Uterus (tissue), 4 donors: ENCODE results near the gene NEK9. TPM values are rescaled to one million over a fixed set of nuclear protein-coding genes. Genes with fewer than 3 reads are reported as not detected.

ENCODE experiments used
- DNase-seq, 2 donors: peaks; one replicate each; pipeline ENCODE4 v3.0.0-alpha.2; 2019 to 2020
- H3K27ac ChIP-seq, 2 donors: fragments of 200-600 bp; sonication (generic); 1 replicate in 1 of 2; 2 replicates in 1 of 2; pipeline ENCODE4 v1.5.1; 2016 to 2018
- H3K27me3 ChIP-seq, 2 donors: fragments of 200-600 bp; sonication (generic); one replicate each; pipeline ENCODE4 v1.5.1; 2018 to 2019; ENCODE audit warnings: control low read depth in 1 of 2
- H3K36me3 ChIP-seq, 2 donors: fragments of 200-600 bp; sonication (generic); one replicate each; pipeline ENCODE4 v1.5.1; 2019; ENCODE audit warnings: control low read depth in 1 of 2
- H3K4me1 ChIP-seq, 2 donors: fragments of 200-600 bp; sonication (generic); one replicate each; pipeline ENCODE4 v1.5.1; 2018 to 2019; ENCODE audit warnings: control low read depth in 1 of 2
- H3K4me3 ChIP-seq, 2 donors: fragments of 200-600 bp; sonication (generic); 1 replicate in 1 of 2; 2 replicates in 1 of 2; pipeline ENCODE4 v1.5.1; 2018 to 2019; ENCODE audit warnings: mild to moderate bottlenecking in 1 of 2
- H3K9me3 ChIP-seq, 2 donors: fragments of 200-600 bp; sonication (generic); one replicate each; pipeline ENCODE4 v1.5.1; 2019; ENCODE audit warnings: control low read depth in 1 of 2
- POLR2A ChIP-seq, 2 donors: fragments of 450-650 bp; IDR thresholded peaks; one replicate each; pipeline ENCODE4 v1.6.1; 2016; ENCODE audit warnings: antibody characterized with exemption in 2 of 2, mild to moderate bottlenecking in 1 of 2, moderate library complexity in 1 of 2
- intact Hi-C: fragments of 100-400 bp; cut with DNase I; formaldehyde crosslinking; loops from one replicate; pipeline ENCODE4 v1.15.1; 2023; ENCODE audit warnings: low total_unique reads
- total RNA-seq, 4 donors: library from RNA; depleted of rRNA in 3 of 4; stranded (reverse); fragments of >200 nt in 3 of 4; gene quantifications; one replicate each; pipeline versions ENCODE4 v1.1.0 to v1.2.4, GENCODE V29; 2014 to 2023
- TF ChIP-seq, protein P1 (sequence below), 4 experiments: fragments of 200-600 bp in 2 of 4; fragments of 450-650 bp in 2 of 4; sonication (generic) in 2 of 4; IDR thresholded peaks; one replicate each; pipeline ENCODE4 v1.5.1; 2016 to 2019; ENCODE audit warnings: antibody characterized with exemption in 4 of 4, mild to moderate bottlenecking in 2 of 4, moderate library complexity in 1 of 4
- donor health status: DM: yes; HTN: yes; CAD: no.

Gene NEK9
- total RNA-seq, 4 donors from 2014 or later: 51.2 to 115 (median 71.4) TPM

- intact Hi-C loops: no loop called here
- H3K4me3 ChIP-seq: no peak overlapping the region
- peaks cover 0 to 7% of the 10 kb centered on the region in 2 donors for H3K4me1 ChIP-seq
- no peaks in the 10 kb centered on the region for H3K9me3 ChIP-seq
- no peak for TF ChIP-seq POLR2A (IDR thresholded peaks at IDR 0.05)
- TF ChIP-seq, protein P1, sequence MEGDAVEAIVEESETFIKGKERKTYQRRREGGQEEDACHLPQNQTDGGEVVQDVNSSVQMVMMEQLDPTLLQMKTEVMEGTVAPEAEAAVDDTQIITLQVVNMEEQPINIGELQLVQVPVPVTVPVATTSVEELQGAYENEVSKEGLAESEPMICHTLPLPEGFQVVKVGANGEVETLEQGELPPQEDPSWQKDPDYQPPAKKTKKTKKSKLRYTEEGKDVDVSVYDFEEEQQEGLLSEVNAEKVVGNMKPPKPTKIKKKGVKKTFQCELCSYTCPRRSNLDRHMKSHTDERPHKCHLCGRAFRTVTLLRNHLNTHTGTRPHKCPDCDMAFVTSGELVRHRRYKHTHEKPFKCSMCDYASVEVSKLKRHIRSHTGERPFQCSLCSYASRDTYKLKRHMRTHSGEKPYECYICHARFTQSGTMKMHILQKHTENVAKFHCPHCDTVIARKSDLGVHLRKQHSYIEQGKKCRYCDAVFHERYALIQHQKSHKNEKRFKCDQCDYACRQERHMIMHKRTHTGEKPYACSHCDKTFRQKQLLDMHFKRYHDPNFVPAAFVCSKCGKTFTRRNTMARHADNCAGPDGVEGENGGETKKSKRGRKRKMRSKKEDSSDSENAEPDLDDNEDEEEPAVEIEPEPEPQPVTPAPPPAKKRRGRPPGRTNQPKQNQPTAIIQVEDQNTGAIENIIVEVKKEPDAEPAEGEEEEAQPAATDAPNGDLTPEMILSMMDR (IDR thresholded peaks at IDR 0.05): no peak
- no peaks in the 10 kb centered on the region for H3K27me3 ChIP-seq
- no peak overlapping the region for H3K27ac ChIP-seq
- no peak for DNase-seq
- H3K36me3 ChIP-seq: no peaks in the 10 kb centered on the region
These were observed 13.8 kb upstream of the NEK9 start for GRCh38 chr14:75140620-75141019.

GRCh38 chr14:75139185-75139584, 12.3 kb upstream of the NEK9 start:
- Histone ChIP-seq H3K36me3 (peaks cover 0 to 2% of the 10 kb centered on the region in 2 donors), H3K27ac (no peak overlapping the region), H3K4me1 (peaks cover 0 to 7% of the 10 kb centered on the region in 2 donors), H3K4me3 (no peak overlapping the region), H3K27me3 (no peaks in the 10 kb centered on the region), H3K9me3 (no peaks in the 10 kb centered on the region)
- intact Hi-C loops: no loop called here
- TF ChIP-seq, protein P1 (IDR thresholded peaks at IDR 0.05): no peak
- no peak for TF ChIP-seq POLR2A (IDR thresholded peaks at IDR 0.05)
- DNase-seq: no peak

- Histone ChIP-seq H3K27ac (peak overlapping the region in 1 of 2 donors; percentile 34), H3K4me3 (no peak overlapping the region)
- no peak for DNase-seq
These were observed 11.6 kb upstream of the NEK9 start for GRCh38 chr14:75138492-75138891.

GRCh38 chr14:75134644-75135043, 7.8 kb upstream of the NEK9 start:
- DNase-seq: no peak
- intact Hi-C loops: loop anchor here (5.0 kb wide), 1 partner anchor 168 kb away; no protein-coding TSS in a partner anchor
- H3K4me1 ChIP-seq: peaks cover 0 to 7% of the 10 kb centered on the region in 2 donors
- no peak for TF ChIP-seq POLR2A (IDR thresholded peaks at IDR 0.05)
- TF ChIP-seq, protein P1 (IDR thresholded peaks at IDR 0.05): no peak
- no peaks in the 10 kb centered on the region for H3K9me3 ChIP-seq
- peaks cover 0 to 2% of the 10 kb centered on the region in 2 donors for H3K36me3 ChIP-seq
- H3K27ac ChIP-seq: no peak overlapping the region
- no peaks in the 10 kb centered on the region for H3K27me3 ChIP-seq
- H3K4me3 ChIP-seq: no peak overlapping the region

More at GRCh38 chr14:75138492-75138891, 11.6 kb upstream of the NEK9 start:
- intact Hi-C loops: no loop called here
- H3K9me3 ChIP-seq: no peaks in the 10 kb centered on the region
- no peak for TF ChIP-seq POLR2A (IDR thresholded peaks at IDR 0.05)
- TF ChIP-seq, protein P1 (IDR thresholded peaks at IDR 0.05): no peak
- peaks cover 0 to 7% of the 10 kb centered on the region in 2 donors for H3K4me1 ChIP-seq
- H3K36me3 ChIP-seq: peaks cover 0 to 2% of the 10 kb centered on the region in 2 donors
- H3K27me3 ChIP-seq: no peaks in the 10 kb centered on the region

- TF ChIP-seq, protein P1 (IDR thresholded peaks at IDR 0.05): no peak
- no peak for TF ChIP-seq POLR2A (IDR thresholded peaks at IDR 0.05)
- peaks cover 0 to 2% of the 10 kb centered on the region in 2 donors for H3K36me3 ChIP-seq
- no peaks in the 10 kb centered on the region for H3K27me3 ChIP-seq
- no peak overlapping the region for H3K4me3 ChIP-seq
- intact Hi-C loops: loop anchor here (5.0 kb wide), 1 partner anchor 169 kb away; no protein-coding TSS in a partner anchor
- peaks cover 0 to 7% of the 10 kb centered on the region in 2 donors for H3K4me1 ChIP-seq
- H3K27ac ChIP-seq: no peak overlapping the region
- H3K9me3 ChIP-seq: no peaks in the 10 kb centered on the region
- DNase-seq: no peak
These were observed 6.7 kb upstream of the NEK9 start for GRCh38 chr14:75133597-75133996.
